Central memory CD8-positive, alpha-beta T cell (primary cell): ENCODE results near the gene NPIPB12.
A peak's percentile ranks its signal among the peaks of the same experiment; 100 is the strongest.
"Not testable (repeated sequence)": the region's sequence is repeated elsewhere in the genome, so short reads cannot be mapped to it uniquely, and the experiment has no call there.

Experiments
- ATAC-seq: fragments of 150-1000 bp; cut with Tn5 transposase; replicated peaks from 2 replicates; pipeline ENCODE4 v1.10.0; 2022; ENCODE audit warnings: mild to moderate bottlenecking, moderate FRiP score, moderate number of reproducible peaks; ENCODE audit not compliant: poor library complexity, severe bottlenecking; ENCODE audit errors: extremely low read depth
- DNase-seq, 2 donors: peaks; one replicate each; pipeline ENCODE4 v3.0.0; 2021; ENCODE audit warnings: low spot score in 2 of 2
- H3K27ac Mint-ChIP-seq: one replicate; pipeline ENCODE4 v1.8.0; 2022; ENCODE audit warnings: low read depth, mild to moderate bottlenecking, moderate library complexity, mixed read lengths
- H3K27me3 Mint-ChIP-seq: one replicate; pipeline ENCODE4 v1.8.0; 2022; ENCODE audit warnings: mixed read lengths
- H3K36me3 Mint-ChIP-seq: one replicate; pipeline ENCODE4 v1.8.0; 2022; ENCODE audit warnings: mild to moderate bottlenecking, moderate library complexity, mixed read lengths; ENCODE audit not compliant: insufficient read depth
- H3K4me1 Mint-ChIP-seq: one replicate; pipeline ENCODE4 v1.8.0; 2022; ENCODE audit warnings: mixed read lengths
- H3K4me3 Mint-ChIP-seq: one replicate; pipeline ENCODE4 v1.8.0; 2022; ENCODE audit warnings: mild to moderate bottlenecking, moderate library complexity, mixed read lengths
- H3K9me3 Mint-ChIP-seq: one replicate; pipeline ENCODE4 v1.8.0; 2022; ENCODE audit warnings: mixed read lengths

Gene NPIPB12

DNA sequence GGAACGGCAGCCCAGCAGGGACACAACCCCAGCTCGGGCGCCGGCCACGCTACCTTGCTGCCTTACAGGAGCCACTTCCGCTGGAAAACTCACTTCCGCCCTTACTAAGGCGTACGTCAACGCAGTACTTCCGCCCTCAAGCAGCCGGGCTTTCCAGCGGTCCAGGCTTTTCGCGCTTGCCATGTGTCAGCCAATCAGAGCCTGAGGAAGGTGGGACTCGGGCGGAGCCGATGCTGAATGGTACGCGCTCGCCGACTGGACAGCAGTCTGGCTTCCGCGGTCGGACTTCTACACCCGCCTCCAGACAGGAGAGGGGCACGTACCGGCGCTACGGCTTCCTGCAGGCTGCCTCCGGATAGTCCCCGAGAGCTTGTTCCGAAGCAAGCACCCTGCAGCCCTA, 51.9 kb downstream of the NPIPB12 start, which contains the start of the genes BOLA2 and SLX1B:
BOLA2 (minus strand) TSS at position 83 of the 400 bp plus-strand sequence. CDS start 98 bp downstream, outside the sequence.
SLX1B (plus strand) TSS at position 265 of the 400 bp plus-strand sequence.
- not testable (repeated sequence) for H3K9me3 Mint-ChIP-seq, H3K4me1 Mint-ChIP-seq, H3K27me3 Mint-ChIP-seq, H3K4me3 Mint-ChIP-seq, H3K27ac Mint-ChIP-seq, H3K36me3 Mint-ChIP-seq, DNase-seq
- ATAC-seq, result peak; percentile 93

DNA sequence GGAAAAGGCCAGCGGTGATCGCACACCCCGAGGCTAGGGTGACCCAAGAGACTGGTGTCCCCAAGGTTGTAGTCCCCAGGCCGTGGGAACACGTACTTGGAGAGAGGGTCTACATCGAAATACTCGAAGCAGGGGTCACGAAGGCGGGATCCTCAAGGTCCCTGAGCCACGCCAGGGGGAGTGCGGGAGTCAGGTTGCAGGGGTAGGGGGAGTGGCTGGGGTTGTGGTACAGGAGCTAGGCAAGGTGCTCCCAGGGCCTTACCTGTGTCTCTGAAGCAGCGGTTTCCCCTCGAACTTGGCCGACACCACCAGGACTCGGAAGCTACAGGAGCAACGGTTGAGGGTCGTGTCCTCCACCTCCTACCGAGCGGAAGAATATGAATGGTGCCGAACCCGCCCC, 52.5 kb downstream of the NPIPB12 start:
- H3K4me3 Mint-ChIP-seq, H3K9me3 Mint-ChIP-seq, H3K4me1 Mint-ChIP-seq, DNase-seq, H3K36me3 Mint-ChIP-seq, H3K27ac Mint-ChIP-seq, H3K27me3 Mint-ChIP-seq: not testable (repeated sequence)
- ATAC-seq, result peak; percentile 12
